Measurements from ENCODE around the gene BRD3.
"Not testable (repeated sequence)": the region's sequence is repeated elsewhere in the genome, so short reads cannot be mapped to it uniquely, and the experiment has no call there.

The BRD3 gene

GRCh38 chr9:134067904-134068743, at the start of gene BRD3:
TSS of gene BRD3 (minus strand) at chr9:134068026. CDS start at chr9:134053477, 14,549 bp downstream.
- DNase-seq, result peak; percentile 83

GRCh38 chr9:134112561-134112960, 44.7 kb upstream of the BRD3 start:
- DNase-seq, result no peak

- DNase-seq, result no peak
These were observed 43.2 kb upstream of the BRD3 start for GRCh38 chr9:134111064-134111463.

GRCh38 chr9:134103391-134103998, 35.7 kb upstream of the BRD3 start:
- DNase-seq, result no peak

GRCh38 chr9:134101623-134102149, 33.9 kb upstream of the BRD3 start:
- no peak for DNase-seq

GRCh38 chr9:134101133-134101532, 33.3 kb upstream of the BRD3 start:
- DNase-seq, result not testable (repeated sequence)

GRCh38 chr9:134100040-134100439, 32.2 kb upstream of the BRD3 start:
- DNase-seq, result no peak

- peak; percentile 24 for DNase-seq
These were observed 31.4 kb upstream of the BRD3 start for GRCh38 chr9:134099123-134099761.

GRCh38 chr9:134089972-134090371, 22.1 kb upstream of the BRD3 start:
- no peak for DNase-seq

GRCh38 chr9:134088063-134088725, 20.4 kb upstream of the BRD3 start:
- DNase-seq, result no peak

GRCh38 chr9:134085674-134086073, 17.8 kb upstream of the BRD3 start:
- no peak for DNase-seq

- no peak for DNase-seq
These were observed 15.6 kb upstream of the BRD3 start for GRCh38 chr9:134083451-134083850.

GRCh38 chr9:134076644-134077043, 8.8 kb upstream of the BRD3 start:
- DNase-seq, result no peak

GRCh38 chr9:134075689-134076088, 7.9 kb upstream of the BRD3 start:
- DNase-seq, result not testable (repeated sequence)

GRCh38 chr9:134073500-134073899, 5.7 kb upstream of the BRD3 start:
- no peak for DNase-seq

- DNase-seq, result not testable (repeated sequence)
These were observed 4.9 kb upstream of the BRD3 start for GRCh38 chr9:134072683-134073082.

GRCh38 chr9:134071149-134071548, 3.3 kb upstream of the BRD3 start:
- no peak for DNase-seq

- no peak for DNase-seq
These were observed 1.9 kb upstream of the BRD3 start for GRCh38 chr9:134069480-134070399.

- DNase-seq, result no peak
These were observed 1.1 kb upstream of the BRD3 start for GRCh38 chr9:134068744-134069479.

GRCh38 chr9:134066913-134067851, 644 bp downstream of the BRD3 start:
- DNase-seq, result peak; percentile 52

Data from stimulated activated CD4-positive, alpha-beta T cell treated with anti-CD3 and anti-CD28 coated beads, Interleukin-4, amount 100 ng/mL, for 1 hour (primary cell).